Cerebellar cortex (tissue), 1 donor: ENCODE results near the gene ABHD13.
"Not testable (repeated sequence)": the region's sequence is repeated elsewhere in the genome, so short reads cannot be mapped to it uniquely, and the experiment has no call there.

Experiments
- DNase-seq: peaks from one replicate; pipeline ENCODE4 v3.0.0-alpha.2; 2015; ENCODE audit warnings: low spot score

ABHD13 gene

DNA sequence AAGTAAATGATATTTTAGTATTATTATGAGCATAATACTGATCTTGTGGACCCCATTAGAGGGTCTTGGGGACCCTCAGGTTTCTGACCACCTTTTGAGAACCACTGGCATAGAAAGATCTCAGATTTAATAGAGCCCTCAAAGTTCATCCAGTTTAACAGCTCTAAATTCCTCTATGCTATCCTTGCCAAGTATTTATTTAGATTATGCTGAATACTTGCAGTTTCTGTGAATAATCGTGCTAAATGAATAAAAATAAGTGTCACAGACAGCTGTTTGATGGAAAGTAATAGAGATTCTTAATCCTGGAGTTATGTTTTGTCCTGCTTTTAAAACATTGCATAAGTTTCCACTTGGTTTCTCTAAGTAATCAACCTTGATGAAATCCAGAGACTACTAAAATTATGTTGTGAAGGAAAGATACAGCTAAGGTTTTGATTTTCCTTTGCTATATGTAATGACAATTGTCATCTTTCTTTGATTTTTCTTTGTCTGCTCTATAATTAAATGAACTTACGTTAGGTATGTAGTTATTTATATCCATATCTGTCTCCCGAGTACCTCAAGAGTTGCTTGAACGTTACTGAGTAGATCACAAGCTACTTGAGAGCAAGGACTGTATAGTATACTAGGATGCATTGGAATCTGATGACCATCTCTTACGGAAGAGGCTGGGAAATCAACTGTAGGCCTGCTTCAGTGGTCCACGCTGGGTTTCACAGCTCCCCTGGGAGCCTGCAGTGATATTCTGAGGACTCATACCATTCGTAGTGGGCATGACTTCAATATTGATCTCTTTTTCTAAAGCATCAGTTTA lies 5.7 kb downstream of the ABHD13 start:
- DNase-seq = no peak

DNA sequence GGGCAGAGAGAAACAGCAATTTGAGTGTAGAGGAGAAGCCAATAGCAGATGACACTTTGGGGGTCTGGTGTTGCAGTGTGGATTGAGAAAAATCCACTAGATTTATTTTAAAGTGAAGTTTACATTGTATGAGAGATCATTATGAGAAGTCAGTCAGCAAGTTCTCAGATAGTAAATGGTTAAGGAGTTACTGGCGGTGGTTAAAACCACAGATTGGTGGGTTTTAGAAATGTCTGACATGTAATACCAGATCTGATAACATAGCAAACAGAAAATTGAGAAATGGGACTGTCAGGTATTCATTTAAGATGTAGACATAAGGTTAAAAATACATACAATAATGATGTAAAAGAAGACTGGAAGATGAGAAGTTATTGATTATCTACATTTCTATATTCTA lies 7.2 kb downstream of the ABHD13 start:
- DNase-seq = no peak

DNA sequence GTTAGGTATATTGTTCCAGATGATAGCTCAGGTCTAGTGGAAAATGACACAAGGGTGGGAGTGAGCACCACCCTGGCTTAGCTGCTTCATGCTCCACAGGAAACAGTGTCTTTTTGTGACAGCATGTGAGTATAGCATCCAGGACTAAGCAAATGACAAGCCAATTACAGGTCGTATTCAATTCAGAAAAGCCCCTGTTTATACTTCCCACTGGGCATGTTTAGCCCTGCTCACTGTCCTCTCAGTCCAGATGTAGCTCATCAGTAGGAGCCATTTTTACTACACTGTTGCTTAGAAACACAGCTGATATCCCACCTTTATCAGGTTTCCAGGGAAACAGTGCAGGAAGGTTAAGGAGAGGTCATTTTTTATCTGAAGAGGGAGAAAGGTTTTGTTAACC lies 8.0 kb downstream of the ABHD13 start:
- no peak for DNase-seq

DNA sequence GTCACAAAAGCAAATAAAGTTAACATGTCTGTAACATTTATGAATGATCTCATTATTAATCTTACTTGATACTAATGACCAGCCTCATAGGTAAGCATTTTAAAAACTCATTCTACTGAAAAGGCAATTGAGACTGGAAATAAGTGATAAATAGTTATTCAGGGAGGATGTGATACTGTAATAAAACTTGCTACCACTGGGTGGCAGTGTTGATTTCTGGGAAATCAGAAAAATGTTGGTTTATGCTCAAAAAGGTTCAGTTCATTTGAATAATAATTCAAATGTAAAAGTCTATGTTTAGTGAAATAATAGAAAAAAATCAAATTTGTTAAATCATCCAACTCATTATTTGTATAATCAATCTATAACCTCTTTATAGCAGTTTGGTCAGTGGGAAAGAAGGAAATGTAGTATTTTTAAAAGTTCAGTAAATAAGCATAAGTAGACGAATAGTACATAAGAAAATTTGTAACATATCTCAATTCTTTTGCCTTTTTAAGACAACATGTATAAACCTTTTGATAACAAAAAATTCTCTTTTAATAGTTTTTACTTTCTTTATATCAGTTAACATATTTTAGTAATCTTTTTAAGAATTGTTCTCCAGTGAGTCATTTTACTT lies 9.6 kb downstream of the ABHD13 start:
- peak; percentile 58 for DNase-seq

DNA sequence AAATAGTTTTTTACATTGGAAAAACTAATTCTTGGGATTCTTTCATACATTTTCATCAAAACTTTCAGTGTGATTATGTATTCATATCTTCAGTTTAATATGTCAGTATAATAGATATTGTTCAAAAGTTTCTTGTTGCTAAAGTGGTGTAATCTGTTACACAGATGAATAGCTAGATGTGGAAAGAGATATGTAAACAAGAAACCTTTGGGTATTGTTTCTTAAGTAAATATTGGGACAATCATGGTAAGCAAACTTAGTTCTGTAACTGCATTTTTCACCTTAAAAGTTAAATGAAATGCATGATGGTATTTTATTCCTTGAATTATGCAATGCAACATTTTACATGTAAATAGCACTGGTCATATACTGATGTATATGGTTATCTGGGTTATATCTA lies 12.2 kb downstream of the ABHD13 start:
- DNase-seq = no peak

DNA sequence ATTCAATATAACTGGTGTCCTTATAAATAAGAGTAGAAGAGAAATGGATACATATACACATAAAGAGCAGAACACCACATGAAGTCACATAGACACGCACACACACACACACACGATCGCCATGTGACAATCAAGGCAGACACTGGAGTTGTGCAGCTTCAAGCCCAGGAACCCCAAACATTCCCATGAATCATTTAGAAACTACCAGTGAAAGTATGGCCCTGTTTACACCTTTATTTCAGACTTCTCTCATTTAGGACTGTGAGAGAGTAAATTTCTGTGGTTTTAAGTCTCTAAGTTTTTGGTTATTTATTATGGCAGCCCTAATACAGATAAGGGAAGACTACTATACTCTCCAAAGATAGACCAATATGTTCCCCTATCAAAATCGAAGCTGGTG lies 31.0 kb downstream of the ABHD13 start:
- no peak for DNase-seq

DNA sequence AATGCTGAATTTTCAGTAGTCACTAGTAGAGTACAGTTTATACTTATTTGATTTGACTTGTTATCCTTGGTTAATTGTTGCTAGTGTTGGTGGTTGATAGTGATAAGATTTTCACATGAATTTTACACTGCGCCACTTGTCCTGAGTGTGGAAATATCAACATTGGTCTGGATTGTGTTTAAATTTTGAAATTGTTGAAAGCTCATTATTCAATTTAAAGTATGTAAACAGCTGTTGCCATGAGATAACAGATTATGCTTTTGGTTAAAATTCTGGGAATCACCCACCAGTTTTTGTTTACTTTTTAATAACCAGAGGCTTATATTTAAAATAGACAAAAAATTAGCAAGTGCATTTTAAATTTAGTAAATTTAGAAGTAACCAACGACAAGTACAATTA lies 39.1 kb downstream of the ABHD13 start:
- no peak for DNase-seq

DNA sequence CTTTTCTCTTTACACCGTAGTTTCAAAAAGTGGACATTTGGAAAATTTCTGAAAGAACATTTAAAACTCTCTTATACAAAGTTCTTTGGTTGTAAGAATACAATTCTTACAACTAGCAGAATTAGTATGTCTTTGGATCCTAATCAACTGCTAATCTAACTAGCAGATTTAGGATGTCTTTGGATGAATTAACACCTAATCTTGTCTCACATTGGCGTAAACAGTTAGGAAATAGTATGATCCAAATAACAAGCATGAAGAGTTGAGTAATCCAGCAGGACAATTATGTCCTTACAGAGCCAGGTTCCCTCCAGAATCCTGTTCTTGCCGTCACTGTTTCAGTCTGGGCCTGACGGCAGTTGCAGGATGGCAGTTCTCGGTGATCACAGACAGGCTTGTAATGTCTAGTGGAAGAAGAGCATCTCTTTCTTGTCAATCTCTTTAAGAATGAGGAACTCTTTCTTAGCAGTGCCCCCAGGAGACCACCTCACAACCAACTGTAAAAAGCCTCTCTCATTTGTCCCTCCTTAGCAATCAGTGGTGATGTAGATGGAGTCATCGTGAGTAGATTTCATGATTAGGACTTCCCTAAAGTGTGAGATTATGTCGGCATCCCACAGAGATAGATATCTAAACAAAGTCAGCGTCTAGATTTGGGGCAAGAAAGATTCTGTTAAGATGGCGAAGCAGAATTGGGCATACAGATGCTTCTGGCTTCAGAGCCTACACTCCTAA lies 45.6 kb downstream of the ABHD13 start:
- DNase-seq = no peak

DNA sequence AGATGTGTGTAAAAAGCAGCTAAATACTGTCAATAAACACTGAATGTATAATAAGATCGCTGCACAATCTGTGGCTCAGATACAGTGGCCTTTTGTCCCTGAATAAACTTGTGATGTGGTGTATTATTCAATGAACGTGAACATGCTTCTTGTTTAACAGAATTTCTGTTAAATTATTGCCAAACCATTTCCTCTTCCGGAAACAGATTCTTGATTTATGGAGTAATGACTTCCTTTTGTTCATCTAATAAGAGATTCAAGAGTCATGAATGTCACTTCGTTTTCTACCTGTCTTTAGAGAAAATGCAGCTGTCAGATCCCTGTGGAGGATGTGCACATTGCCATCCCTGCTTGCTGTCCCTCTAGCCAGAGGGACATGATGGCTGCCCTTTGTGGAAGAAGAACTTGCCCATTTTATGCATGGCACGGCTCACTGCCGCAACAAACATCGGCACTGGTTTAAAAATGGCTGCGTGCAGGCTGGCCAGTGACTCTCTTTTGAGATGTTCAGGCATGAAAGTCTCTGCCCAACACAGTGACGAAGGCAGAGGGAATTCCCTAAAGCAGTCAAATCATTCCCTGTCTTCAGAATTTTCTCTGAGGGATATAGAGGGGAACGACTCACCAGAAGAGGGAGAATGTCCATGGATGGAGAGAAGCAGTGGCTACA lies 48.3 kb downstream of the ABHD13 start:
- DNase-seq = no peak

DNA sequence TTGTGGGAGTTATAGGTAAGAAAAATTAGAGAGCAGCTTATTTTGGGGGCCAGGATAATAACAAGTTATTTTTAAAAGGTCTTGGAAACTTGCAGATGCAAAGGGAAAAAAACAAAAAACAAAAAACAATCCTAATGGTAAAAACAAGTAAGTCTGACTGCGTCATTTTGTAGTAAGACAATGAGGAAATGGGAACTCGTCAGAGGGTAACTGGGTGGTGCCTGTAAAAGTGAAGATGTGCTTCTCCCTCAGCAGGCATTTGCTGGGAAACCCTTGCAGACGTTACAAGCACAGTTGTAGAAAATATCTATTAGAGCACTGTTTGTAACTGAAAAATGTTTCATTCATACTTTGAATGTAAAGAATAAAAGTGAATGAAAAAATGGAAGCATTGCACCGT lies 49.2 kb downstream of the ABHD13 start:
- DNase-seq = no peak

DNA sequence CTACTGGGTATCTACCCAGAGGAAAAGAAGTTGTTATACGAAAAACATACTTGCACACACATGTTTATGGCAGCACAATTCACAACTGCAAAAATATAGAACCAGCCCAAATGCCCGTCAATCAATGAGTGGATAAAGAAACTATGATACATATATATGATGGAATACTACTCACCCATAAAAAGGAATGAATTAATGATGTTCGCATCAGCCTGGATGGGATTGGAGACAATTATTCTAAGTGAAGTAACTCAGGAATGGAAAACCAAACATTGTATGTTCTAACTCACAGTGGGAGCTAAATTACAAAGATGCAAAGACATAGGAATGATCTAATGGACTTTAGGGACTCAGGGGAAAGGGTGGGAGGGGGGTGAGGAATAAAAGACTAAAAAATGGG lies 49.7 kb downstream of the ABHD13 start:
- not testable (repeated sequence) for DNase-seq

DNA sequence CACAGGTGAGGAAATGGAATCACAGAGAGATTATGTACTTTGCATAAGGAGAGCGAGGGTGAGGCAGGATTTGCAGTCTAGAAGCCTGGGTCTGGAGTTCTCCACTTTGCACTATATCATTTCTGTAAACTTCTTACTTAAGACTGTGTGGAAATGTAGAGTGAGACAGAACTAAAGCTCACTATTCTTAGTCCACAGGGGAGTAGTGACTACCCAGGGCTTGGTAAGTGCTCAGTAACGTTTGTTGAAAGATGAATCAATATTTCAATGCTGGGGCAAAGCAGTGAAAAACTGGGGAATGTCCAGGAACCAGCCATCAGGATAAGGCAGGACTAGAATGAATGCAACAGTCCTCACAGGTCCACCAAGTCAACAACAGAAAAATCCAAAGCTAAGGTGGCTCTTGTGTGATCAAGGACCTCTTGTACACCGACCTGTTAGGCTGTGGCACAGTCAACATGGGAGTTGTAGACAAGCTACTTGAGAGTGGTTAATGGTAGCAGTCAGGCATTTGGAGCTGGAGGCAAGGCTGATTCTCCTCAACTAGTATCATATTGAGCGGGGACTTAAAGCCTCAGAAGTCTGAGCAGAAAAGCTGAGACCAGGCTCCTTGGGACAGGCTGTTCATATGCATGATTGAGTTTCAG lies 50.4 kb downstream of the ABHD13 start:
- DNase-seq = no peak

DNA sequence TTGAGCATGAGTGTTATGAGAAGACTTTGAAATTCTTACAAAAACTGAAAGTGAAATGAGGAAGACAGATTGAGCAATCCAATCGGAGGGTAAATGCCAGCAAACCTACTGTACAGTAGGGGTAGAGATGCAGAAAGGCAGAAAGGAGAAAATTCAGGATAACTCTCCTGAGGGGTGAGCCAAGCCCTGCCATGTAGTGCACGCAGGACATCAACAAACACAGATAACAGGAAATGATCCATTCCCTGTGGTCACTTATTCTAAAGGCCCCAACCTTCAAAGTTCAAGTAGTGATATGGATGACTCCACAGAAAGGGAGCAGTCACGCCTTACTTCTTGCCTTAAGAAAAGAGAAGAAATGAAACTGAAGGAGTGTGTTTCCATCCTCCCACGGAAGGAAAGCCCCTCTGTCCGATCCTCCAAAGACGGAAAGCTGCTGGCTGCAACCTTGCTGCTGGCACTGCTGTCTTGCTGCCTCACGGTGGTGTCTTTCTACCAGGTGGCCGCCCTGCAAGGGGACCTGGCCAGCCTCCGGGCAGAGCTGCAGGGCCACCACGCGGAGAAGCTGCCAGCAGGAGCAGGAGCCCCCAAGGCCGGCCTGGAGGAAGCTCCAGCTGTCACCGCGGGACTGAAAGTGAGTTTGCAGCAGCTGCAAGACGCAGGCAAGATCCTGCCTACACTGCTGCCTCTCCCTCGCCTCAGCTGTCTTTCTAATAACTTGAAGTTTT lies 51.6 kb downstream of the ABHD13 start, which contains the start of gene TNFSF13B:
Gene TNFSF13B, plus strand, starts transcription at position 118 of the 728 bp plus-strand sequence. Its CDS starts 178 bp downstream, at position 296.
- peak; percentile 11 for DNase-seq

DNA sequence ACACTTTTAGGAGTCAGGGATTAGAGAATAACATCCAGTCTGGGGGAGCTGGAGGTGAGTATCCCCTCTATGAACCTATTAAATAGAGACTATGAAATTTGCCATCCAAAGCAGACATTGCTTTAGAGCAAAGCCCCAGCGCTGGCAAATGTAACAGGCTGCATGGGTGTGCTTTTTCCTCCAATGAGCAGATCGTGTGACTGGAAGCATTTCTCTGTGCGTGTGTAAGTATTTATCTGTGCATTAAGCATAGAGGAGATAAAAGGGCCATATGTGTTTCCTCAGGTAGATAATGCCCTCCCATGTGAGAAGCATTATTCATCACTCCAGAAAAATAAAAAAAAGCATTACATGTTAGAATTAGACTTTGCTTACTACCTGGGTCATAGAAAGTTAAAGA lies 52.2 kb downstream of the ABHD13 start:
- DNase-seq = no peak

DNA sequence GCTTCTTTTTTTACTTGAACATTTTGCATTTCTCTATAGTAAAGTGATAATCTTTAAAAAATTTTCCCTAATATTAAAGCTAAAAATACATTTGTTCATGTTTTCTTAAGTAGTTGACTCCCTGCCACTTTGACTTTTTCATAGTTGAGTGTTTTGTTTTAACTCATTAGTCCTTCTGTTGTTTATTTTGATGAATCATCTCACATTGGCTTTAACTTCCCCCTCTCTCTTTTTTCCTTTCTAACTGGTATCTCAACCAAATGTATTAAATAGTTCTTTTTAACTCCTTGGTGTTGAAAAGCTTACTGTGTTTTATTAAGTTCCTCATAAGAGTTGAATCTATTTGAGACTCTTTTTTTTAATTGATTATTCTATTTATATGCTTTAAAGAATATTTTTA lies 54.1 kb downstream of the ABHD13 start:
- no peak for DNase-seq

DNA sequence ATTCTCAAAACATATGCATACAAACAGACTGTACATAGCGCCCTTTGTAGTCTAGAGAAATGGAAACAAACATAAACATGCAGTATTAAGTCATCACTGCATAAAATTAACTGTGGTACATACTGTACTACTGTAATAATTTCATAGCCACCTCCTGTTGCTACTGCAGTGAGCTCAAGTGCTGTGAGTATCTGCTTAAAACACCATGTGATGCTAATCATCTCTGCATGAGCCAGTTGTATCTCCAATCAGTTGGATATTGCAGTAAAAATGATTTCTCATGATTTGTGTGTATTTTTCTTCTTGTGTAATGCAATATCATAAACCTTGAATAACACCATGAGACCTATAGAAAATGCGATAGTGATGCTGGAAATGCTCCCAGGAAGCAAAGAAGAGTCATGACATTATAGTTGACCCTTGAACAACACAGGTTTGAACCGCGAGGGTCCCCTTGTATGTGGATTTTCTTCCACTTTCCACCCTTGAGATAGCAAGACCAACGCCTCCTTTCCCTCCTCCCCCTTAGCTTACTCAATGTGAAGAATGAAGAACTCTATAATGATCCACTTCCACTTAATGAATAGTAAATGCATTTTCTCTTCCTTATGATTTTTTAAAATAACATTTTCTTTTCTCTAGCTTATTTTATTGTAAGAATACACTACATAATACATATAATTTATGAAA lies 55.4 kb downstream of the ABHD13 start:
- no peak for DNase-seq

DNA sequence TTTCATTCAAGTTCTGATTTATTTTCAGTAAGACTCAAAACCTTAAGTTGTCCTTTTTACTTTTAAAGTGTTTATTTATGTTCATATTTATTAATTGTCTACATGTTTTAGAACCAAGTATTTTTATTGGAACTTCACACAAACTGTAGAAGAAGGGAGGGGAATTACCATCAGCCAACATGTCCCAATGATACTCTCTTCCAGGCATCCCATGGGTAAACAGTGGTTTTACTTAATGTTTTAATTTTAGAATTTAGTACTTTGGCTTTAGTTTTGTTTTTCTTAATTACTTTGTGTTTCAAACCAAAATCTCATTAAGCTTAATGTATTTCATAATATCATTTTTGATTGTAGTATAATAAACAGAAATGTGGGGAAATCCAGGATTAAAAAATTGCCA lies 56.5 kb downstream of the ABHD13 start:
- DNase-seq = no peak

DNA sequence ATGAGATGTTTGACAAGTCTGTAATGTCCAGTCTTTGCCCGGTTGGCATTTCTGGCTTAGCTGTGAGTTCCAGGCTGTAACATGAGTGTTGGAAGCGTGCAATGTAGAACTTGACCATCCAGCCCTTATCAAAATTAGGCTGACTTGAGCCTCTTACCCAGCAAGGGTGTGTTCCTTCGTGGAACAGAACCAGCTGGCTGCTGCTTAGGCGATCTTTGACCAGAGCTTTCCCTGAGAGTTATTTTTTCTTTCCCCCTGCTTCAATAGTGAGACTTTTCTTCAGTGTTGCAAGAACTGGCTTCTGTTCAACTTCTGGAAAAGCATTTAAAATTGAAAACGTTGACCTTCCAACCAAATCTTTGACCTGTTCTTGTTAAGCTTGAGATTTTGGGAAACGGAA lies 57.9 kb downstream of the ABHD13 start:
- DNase-seq = no peak

DNA sequence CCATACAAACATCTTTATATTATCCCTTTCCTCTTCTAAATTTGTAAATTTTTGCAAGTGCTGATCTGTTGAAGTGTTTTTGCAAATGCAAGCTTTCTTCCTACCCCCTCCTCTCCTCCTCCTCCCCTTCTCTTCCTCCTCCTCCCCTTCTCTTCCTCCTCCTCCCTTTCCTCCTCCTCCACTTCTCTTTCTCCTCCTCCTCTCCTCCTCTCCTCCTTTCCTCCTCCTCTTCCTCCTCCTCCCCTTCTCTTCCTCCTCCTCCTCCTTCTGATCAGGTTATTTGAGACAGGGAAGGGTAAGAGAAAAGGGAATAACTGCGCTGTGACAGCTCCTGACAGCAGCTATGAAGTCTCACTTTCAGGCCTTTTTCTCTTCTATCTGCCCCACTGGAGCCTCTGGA lies 60.3 kb downstream of the ABHD13 start:
- DNase-seq = no peak

DNA sequence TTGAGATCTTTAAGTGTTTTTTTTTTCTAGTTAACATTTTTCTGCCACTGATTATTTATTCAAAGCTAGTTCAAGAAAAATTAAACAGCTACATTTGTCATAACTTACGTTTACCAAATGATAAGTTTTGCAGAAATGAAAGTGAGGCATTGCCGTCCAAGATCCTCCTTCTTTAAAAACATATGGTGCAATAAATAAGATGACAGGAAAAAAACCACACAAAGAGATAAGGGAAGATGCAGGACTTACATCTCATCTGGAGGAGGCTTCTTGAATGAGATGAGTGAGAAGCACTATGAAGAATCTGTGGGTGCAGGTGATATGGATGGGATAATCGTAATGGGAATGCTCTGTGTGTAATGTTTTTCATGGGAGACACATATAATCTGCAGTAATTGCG lies 63.7 kb downstream of the ABHD13 start:
- DNase-seq = no peak

DNA sequence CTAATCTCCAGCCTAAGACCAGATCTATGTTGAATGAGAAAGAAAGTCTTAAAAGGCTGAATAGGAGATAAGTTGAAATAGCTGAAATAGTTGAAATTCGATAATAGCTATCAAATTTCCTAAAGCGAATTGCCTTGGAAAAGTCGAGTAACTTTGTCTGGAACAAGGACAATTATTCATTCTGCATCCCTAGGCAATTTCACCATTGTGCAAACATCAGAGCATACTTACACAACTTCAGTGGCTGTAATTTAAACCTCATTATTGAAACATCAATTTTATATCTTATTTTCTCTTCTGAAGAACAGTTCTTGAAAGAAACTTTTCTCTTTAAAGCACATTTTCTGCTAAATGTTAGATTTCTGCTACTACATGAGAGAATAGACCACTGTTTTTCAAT lies 64.9 kb downstream of the ABHD13 start:
- DNase-seq = no peak
